Measurements from ENCODE around the gene DPY30.

Gene DPY30

DNA sequence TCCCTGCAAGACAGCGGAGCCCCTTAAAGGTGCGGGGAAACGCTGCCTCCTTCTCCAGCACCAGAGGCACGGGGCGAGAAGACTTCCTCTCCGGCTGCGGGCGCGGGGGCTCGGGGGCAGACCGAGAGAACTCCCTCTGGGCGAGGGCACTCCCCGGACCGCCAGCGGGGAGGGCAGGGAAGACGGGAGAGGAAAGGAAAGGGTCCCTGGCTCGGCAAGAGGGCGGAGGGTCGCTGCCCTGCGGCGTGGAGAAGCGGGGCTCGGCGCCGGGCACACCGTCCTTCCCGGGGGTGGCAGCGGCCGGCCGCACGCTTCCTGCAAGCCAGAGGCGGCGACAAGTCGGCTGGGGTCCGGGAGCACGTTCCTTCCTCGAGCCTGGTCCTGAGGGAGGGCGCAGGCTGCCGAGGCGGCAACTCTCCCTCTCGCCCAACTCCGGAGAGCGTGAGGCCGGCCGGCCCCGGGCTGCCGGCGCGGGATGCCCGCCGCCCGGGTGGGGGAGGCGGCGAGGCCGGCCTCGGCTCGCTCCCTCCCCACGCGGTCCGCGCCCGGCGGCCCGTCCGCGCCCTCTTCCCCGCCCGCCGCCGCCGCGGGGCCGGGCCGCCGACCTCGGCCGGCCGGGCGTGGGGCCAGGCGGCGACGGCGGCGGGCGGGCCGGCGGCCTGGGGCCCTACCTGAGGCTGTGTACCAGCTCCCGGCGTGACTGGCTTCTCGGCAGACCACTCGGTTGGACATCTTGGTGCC, 29.9 kb downstream of the DPY30 start:
- peak; percentile 11 to 35 for DNase-seq

GRCh38 chr2:32008805-32009515, 30.6 kb downstream of the DPY30 start:
- DNase-seq, result peak in 1 of 2 experiments; percentile 4

DNA sequence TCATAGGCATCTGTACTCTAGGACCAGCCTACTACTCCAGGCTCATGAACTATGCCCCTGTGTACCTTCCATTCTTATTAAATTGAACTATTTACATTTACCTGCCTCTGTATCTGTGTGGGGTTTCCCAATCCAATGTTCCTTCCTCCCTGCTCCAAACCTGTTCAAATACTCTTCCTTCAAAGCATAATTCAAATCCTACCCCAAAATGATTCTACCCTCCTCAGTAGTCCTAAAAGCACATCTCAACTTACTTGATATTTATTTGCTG, 32.5 kb downstream of the DPY30 start:
- DNase-seq, result no peak

DNA sequence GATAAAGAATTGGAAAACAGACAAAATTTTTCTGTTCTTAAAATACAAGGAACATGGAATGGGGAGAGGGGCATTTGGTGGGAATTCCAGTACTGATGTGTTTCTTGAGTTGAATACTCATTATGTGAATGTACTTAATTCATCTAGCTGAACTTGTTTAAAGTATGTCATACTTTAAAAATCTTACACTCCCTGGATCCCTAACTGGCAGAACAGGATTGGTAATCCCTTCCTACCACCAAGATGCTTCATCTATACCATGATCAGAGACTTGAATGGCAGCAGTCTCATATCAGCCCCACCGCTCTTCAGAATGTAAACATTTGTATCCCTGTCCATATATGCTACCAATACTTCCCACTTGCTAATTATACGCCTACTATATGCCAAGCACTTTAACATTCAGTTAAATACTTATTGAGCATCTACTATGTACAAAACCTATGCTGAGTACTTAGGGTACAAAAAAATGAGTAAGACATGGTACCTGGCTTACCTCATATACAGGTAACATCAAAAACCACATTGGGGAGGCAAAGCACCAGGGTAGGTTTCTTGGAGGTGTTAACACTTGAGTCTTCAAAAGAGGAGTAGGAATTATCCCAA, 34.1 kb downstream of the DPY30 start:
- no peak for DNase-seq

- DNase-seq, result no peak
Observed at GRCh38 chr2:32003791-32004190, 35.8 kb downstream of the DPY30 start.

- DNase-seq, result no peak
Observed at GRCh38 chr2:32002406-32002805, 37.2 kb downstream of the DPY30 start.

DNA sequence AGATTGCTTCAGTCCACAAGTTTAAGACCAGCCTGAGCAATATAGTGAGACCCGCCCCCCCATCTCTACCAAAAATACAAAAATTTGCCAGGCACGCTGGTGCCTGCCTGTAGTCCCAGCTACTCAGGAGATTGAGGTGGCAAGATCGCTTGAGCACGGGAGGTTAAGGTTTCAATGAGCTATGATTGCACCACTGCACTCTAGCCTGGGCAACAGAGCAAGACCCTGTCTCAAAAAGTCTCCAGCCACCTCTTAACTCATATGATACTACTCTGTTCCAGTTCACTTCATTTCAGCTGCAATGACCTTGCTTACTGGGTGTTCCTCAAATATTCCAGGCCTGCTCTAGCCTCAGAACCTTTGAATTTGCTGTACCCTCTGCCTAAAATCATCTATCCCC, 40.2 kb downstream of the DPY30 start:
- no peak for DNase-seq

DNA sequence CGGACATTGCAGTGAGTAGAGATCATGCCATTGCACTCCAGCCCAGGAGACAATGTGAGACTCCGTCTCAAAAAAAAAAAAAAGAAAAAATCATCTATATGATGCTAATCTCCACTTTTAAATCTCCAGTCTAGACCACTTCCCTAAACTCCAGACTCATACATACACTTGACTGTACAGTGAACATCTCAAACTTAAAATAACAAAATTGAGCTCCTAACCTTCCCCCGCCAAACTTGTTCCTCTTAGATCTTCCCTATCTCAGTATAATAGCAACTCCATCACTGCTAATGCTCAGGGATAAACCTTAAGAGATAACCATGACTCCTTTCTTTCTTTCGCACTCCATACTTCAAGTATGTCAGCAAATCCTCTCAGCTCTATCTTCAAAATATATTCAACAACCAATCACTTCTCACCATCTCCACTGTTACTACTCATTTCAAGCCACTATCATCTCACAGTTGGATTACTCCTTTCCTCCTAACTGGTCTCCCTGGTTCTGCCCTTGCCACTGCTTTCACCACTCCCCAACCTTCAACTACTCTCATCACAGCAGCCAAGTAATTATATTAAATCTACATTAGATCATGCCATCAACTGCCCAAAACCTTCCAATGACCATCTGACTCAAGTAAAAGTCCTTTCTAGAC, 40.7 kb downstream of the DPY30 start:
- no peak for DNase-seq

- DNase-seq, result no peak
Observed at GRCh38 chr2:31997653-31998052, 42.0 kb downstream of the DPY30 start.

DNA sequence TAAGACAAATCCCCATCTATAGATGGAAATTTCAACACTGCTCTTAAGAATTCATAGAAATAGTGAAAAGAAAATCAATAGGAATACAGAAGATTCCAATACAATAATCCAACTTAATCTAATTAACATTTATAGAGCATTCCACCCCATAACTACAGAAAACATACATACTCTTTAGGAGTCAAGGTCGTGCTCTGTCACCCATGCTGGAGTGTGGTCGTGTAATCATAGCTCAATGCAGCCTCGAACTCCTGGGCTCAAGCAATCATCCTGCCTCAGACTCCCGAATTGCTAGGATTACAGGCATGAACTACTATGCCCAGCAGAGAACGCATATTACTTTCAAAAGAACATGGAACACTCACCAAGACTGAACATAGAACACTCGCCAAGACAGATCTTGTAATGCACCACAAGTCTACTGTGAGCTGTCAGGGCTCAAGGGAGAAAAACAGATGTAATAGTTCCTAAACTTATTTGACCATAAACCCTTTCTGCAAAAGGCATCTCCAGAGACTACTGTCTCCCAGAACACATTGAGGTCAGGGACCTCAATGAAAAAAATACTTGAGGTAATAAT, 42.9 kb downstream of the DPY30 start:
- DNase-seq, result no peak

GRCh38 chr2:31992934-31993333, 46.7 kb downstream of the DPY30 start:
- no peak for DNase-seq

DNA sequence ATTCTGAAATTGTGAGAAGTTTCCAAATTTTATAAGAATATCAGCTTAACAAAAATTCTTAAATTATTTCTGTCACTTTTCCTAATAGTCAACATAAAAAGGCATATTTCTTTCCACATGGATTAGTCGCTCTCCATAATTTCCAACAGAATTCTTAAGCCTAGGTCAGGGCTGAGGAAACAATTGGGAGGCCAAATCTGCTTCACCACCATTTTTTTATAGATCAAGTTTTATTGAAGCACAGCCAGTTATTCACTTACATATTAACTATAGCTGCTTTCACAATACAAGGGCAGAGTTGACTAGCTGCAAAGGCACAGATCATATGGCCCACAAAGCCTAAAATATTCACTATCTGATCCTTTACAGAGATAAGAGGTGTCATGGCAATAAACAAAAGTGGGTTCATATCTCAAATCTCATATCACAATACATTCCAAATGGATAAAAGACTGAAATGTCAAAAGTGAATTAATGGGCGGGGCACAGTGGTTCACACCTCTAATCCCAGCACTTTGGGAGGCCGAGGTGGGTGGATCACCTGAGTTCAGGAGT, 47.5 kb downstream of the DPY30 start:
- DNase-seq, result no peak

- no peak for DNase-seq
Observed at GRCh38 chr2:31989946-31990345, 49.7 kb downstream of the DPY30 start.

DNA sequence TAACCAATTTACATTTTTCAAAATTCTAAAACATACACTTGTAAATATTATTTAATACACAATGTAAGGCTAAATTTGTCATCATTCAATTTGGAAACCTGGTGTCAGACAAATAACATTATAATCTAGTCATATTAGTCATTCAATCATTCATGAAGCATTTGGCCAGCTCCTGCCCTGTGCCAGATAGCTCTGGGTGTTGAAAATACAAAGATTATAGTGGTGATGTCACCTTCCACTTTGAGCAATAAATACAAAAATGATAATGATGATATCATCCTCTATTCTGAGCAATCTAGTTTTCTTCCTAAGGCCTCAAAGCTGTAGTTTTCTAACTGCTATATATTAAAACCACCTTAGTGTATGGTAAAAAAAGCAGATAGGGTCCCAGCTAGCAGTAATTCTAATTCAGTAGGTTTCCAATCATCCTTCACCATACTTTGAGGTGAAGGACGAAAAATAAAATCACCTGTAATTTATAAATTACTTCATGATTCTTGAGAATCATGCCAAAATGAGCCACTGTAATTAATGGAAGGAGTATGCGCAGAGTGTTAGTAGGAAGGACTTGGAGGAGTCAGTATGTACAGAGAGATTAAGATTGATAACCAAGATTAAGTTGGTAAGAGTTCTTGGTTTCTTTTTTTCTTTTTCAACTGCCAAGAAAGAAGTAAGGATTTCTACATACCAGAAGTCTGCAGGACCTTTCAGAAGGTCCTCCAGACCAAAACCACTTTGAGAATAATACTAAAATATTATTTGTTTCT, 52.0 kb downstream of the DPY30 start:
- no peak for DNase-seq

GRCh38 chr2:31986906-31987305, 52.7 kb downstream of the DPY30 start:
- no peak for DNase-seq

DNA sequence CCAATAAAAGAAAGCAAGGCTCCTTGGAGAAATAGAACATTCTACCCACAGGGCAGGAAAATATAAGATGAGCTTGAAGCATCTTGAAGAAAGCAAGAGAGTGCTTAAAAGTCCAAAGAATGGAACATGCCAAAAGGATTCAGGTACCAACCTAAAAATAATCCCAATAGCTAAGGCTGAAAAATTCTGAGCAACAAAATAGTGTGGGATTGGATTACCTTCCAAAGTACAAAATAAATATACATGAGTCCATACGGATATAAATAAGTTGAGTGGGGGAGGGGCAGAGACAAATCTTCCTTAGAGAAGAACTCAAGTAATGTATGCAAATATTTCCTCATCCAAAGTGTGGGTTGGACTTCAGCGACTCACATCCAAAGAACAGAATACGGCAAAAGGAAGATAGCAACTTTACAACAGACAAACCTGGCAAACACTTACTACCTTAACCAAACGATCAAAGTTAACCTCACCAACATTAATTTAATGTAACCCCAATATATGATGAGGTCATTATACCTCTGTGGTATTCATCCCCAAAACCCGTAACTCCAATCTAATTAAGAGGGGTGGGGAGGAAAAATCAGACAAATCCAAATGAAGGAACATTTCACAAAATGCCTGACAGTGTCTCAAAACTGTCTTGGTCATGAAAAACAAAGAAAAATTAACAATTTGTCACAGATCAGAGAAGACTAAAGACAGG, 55.7 kb downstream of the DPY30 start:
- DNase-seq, result no peak

GRCh38 chr2:31980674-31981356, 58.8 kb downstream of the DPY30 start:
- no peak for DNase-seq

DNA sequence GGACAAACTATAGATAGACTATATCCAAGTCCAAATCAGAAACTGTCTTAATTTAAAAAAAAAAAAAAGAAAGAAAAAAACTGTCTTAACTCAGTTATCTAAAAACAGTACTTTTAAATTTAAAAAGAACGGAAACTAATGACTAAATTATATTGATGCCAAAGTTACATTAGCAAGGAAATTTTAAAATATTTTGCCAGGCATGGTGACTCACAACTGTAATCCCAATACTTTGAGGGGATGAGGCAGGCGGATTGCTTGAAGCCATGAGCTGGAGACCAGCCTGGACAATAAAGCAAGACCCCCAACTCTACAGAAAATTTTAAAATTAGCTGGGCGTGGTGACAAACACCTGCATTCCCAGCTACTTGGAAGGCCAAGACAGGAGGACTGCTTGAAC, 59.6 kb downstream of the DPY30 start:
- no peak for DNase-seq

DNA sequence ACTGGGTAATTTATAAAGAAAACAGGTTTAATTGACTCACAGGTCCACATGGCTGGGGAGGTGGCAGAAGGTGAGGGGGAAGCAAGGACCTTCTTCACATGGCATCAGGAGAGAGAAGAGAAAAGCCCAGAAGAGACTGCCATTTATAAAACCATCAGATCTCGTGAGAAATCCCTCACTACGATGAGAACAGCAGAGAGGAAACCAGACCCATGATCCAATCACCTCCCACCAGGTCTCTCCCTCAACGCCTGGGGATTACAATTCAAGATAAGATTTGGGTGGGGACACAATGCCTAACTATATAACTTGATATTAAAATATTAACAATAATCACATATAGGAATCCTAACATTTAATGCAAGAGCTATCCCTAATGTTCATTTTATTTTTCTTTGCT, 60.6 kb downstream of the DPY30 start:
- DNase-seq, result no peak

DNA sequence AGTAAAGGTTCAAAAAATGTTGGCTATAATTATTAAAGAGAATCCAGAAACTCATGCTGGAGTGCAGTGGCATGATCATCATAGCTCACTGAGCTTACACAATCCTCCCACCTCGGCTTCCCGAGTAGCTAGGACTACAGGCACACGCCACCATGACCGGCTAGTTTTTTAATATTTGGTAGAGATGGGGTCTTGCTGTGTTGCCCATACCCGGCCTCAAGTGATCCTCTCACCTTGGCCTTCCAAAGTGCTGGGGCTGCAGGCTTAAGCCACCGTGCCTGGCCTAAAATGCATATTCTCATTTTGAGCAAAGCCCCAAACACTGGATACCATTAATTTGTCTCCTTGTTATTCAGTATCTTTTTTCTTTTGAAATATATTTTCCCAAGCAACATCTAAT, 61.2 kb downstream of the DPY30 start:
- DNase-seq, result no peak
